Measurements from ENCODE around the gene CSNK1A1. TPM values are rescaled to one million over a fixed set of nuclear protein-coding genes. Genes with fewer than 3 reads are reported as not detected.
"Not testable (repeated sequence)": the region's sequence is repeated elsewhere in the genome, so short reads cannot be mapped to it uniquely, and the experiment has no call there.

Gene CSNK1A1
- total RNA-seq, 3 donors from 2014 or later: 151 to 350 (median 287) TPM

DNA sequence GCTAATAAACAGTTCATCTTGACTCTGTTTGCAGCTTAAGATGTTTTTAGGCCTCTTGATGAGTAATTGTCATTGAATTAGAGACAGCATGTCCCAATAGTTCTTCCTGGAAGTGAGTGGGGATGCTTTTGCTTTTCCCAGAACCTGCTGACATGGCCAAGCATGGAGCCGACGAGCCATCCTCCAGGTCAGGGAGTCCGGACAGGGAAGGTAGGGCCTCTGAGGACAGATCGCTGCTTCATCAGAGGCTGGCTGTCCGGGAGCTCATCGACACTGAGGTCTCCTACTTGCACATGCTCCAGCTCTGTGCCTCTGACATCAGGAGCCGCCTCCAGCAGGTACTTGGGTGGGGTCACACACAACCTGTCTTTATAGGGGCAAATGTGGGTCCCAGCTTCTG lies 46.4 kb upstream of the CSNK1A1 start:
- Histone ChIP-seq H3K36me3 (no peaks in the 10 kb centered on the region), H3K9me3 (no peaks in the 10 kb centered on the region), H3K27ac (peak overlapping the region in 1 of 2 donors; percentile 25), H3K27me3 (no peaks in the 10 kb centered on the region), H3K4me1 (no peaks in the 10 kb centered on the region), H3K4me3 (no peak overlapping the region)
- TF ChIP-seq, protein P1, sequence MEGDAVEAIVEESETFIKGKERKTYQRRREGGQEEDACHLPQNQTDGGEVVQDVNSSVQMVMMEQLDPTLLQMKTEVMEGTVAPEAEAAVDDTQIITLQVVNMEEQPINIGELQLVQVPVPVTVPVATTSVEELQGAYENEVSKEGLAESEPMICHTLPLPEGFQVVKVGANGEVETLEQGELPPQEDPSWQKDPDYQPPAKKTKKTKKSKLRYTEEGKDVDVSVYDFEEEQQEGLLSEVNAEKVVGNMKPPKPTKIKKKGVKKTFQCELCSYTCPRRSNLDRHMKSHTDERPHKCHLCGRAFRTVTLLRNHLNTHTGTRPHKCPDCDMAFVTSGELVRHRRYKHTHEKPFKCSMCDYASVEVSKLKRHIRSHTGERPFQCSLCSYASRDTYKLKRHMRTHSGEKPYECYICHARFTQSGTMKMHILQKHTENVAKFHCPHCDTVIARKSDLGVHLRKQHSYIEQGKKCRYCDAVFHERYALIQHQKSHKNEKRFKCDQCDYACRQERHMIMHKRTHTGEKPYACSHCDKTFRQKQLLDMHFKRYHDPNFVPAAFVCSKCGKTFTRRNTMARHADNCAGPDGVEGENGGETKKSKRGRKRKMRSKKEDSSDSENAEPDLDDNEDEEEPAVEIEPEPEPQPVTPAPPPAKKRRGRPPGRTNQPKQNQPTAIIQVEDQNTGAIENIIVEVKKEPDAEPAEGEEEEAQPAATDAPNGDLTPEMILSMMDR (IDR thresholded peaks at IDR 0.05): no peak
- TF ChIP-seq POLR2A (IDR thresholded peaks at IDR 0.05): no peak
- no peak for TF ChIP-seq POLR2AphosphoS5 (IDR thresholded peaks at IDR 0.05)
- no peak for DNase-seq (ENCODE audit: low spot score in 2 of 2)
- intact Hi-C loops (cut with DNase I; ENCODE audit: low total_unique reads): no loop called here

DNA sequence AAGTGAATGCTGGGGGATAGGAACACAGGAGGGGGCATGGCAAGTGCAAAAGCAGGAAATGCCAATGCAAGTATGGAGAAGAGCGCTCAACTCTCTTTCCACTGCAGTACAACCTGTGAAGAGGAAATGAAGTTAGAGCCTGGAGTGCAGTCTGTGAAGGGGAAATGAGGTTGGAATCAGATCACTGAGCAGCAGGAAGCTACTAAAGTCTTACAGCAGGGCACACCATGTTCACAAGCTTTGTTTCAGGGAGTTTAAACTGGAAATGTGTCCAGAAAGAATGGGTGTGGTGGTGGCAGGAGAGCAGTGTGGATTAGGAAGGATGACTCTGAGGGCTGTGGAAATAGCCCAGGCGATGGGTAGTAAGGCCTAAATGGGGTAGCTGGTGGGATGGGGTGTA lies 45.5 kb upstream of the CSNK1A1 start:
- TF ChIP-seq POLR2AphosphoS5 (IDR thresholded peaks at IDR 0.05): no peak
- TF ChIP-seq, protein P1 (IDR thresholded peaks at IDR 0.05): no peak
- TF ChIP-seq POLR2A (IDR thresholded peaks at IDR 0.05): no peak
- Histone ChIP-seq H3K9me3 (no peaks in the 10 kb centered on the region), H3K27me3 (no peaks in the 10 kb centered on the region), H3K27ac (peak overlapping the region; percentile 42 to 59), H3K4me3 (no peak overlapping the region), H3K4me1 (no peaks in the 10 kb centered on the region), H3K36me3 (no peaks in the 10 kb centered on the region)
- no peak for DNase-seq (ENCODE audit: low spot score in 2 of 2)
- intact Hi-C loops (cut with DNase I; ENCODE audit: low total_unique reads): no loop called here

DNA sequence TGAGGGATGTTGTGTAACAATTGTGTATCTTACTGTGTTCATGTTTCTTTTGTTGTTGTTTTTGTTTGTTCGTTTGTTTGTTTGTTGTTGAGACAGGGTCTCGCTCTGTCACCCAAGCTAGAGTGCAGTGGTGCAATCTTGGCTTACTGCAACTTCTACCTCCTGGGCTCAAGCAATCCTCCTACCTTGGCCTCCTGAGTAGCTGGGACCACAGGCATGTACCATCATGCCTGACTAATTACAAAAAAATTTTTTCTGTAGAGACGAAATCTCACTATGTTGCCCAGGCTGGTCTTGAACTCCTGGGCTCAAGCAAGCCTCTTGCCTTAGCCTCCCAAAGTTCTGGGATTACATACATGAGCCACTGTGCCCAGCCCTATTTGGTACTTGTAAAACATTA lies 43.9 kb upstream of the CSNK1A1 start:
- not testable (repeated sequence) for DNase-seq (ENCODE audit: low spot score in 2 of 2)

DNA sequence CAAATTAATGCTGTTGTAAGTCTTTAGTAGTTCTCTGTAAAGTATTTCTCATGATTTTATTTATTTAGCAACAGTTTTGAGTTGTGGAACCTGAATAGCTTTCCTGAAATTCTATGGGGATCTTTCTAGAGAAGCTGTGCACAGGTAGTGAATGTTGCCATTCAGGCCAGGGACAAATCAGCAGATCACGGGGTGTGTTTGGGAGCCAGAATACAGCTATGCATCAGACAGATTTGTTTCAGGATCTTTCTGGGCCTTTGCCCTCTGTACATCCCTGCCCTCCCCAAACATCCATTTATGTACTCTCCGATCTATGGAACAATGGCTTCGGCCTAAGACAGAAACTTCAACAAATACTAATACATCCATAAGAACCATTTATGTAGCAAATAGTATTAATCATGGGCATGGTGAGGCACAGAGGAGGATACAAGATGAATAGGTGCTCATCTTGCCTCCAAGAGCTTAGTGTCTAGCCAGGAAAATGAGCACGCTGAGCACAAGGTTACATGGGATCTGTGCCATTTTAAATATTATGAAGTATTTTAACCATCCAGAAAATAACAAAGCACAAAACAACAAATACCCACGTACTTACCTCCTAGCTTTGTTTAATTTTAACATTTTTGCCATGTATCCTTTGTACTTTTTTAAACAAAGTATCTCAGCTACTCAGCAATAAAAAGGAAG lies 43.1 kb upstream of the CSNK1A1 start:
- no peaks in the 10 kb centered on the region for H3K4me1 ChIP-seq
- no peaks in the 10 kb centered on the region for H3K9me3 ChIP-seq
- no peak for DNase-seq (ENCODE audit: low spot score in 2 of 2)
- no peak for TF ChIP-seq POLR2AphosphoS5 (IDR thresholded peaks at IDR 0.05)
- no peak for TF ChIP-seq POLR2A (IDR thresholded peaks at IDR 0.05)
- TF ChIP-seq, protein P1 (IDR thresholded peaks at IDR 0.05): no peak
- no peak overlapping the region for H3K4me3 ChIP-seq
- H3K27ac ChIP-seq: no peak overlapping the region
- no peaks in the 10 kb centered on the region for H3K36me3 ChIP-seq
- intact Hi-C loops (cut with DNase I; ENCODE audit: low total_unique reads): no loop called here
- H3K27me3 ChIP-seq: no peaks in the 10 kb centered on the region

More for the DNA sequence above, 43.9 kb upstream of the CSNK1A1 start:
- intact Hi-C loops (cut with DNase I; ENCODE audit: low total_unique reads); H3K27me3 ChIP-seq; H3K4me1 ChIP-seq; H3K4me3 ChIP-seq; H3K9me3 ChIP-seq; H3K36me3 ChIP-seq: not testable (repeated sequence)
- peak overlapping the region in 1 of 2 donors; percentile 19 for H3K27ac ChIP-seq

DNA sequence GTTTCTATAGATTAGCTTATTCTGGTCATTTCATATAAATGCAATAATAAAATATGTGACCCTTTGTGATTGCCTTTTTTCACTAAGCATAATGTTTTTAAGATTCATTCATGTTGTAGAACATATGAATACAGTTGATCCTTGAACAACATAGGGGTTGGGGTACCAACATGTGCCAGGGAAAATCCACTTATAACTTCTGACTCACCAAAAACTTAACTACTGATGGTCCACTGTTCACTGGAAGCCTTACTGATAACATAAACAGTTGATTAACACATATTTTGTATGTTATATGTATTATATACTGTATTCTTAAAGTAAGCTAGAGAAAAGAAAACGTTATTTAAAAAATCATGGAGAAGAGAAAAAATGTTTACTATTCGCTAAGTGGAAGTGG lies 42.1 kb upstream of the CSNK1A1 start:
- no peak overlapping the region for H3K4me3 ChIP-seq
- intact Hi-C loops (cut with DNase I; ENCODE audit: low total_unique reads): no loop called here
- H3K4me1 ChIP-seq: no peaks in the 10 kb centered on the region
- no peaks in the 10 kb centered on the region for H3K27me3 ChIP-seq
- no peaks in the 10 kb centered on the region for H3K9me3 ChIP-seq
- no peak for DNase-seq (ENCODE audit: low spot score in 2 of 2)
- no peak overlapping the region for H3K27ac ChIP-seq
- no peaks in the 10 kb centered on the region for H3K36me3 ChIP-seq
- TF ChIP-seq POLR2AphosphoS5 (IDR thresholded peaks at IDR 0.05) (no peak), POLR2A (IDR thresholded peaks at IDR 0.05) (no peak)
- TF ChIP-seq, protein P1 (IDR thresholded peaks at IDR 0.05): no peak
